Smooth muscle cell (in vitro differentiated cells): ENCODE measurements around the gene BTBD2. TPM values are rescaled to one million over a fixed set of nuclear protein-coding genes. Genes with fewer than 3 reads are reported as not detected.

Source experiments
- DNase-seq: peaks from one replicate; lab custom pipeline; 2025; ENCODE audit not compliant: unreplicated experiment; lab: John Stamatoyannopoulos, UW
- H2AFZ ChIP-seq: fragments of 200-600 bp; sonication (generic); 2 replicates; pipeline ENCODE4 v1.6.0; 2016; ENCODE audit warnings: antibody characterized with exemption, low read depth, mild to moderate bottlenecking
- H3F3A ChIP-seq: fragments of 200-600 bp; sonication (generic); 2 replicates; pipeline ENCODE4 v1.6.0; 2017; ENCODE audit warnings: antibody characterized with exemption, low read depth
- H3K27ac ChIP-seq: fragments of 200-600 bp; sonication (generic); 2 replicates; pipeline ENCODE4 v1.5.1; 2016; ENCODE audit warnings: low read depth, mild to moderate bottlenecking
- H3K27me3 ChIP-seq: fragments of 200-600 bp; sonication (generic); 2 replicates; pipeline ENCODE4 v1.6.1; 2016; ENCODE audit warnings: low read depth, mild to moderate bottlenecking
- H3K36me3 ChIP-seq: fragments of 200-600 bp; sonication (generic); 2 replicates; pipeline ENCODE4 v1.5.1; 2016; ENCODE audit warnings: low read depth
- H3K4me1 ChIP-seq: fragments of 200-600 bp; sonication (generic); 2 replicates; pipeline ENCODE4 v1.5.1; 2016; ENCODE audit warnings: low read depth
- H3K4me2 ChIP-seq: fragments of 200-600 bp; sonication (generic); 2 replicates; pipeline ENCODE4 v1.6.0; 2016; ENCODE audit warnings: mild to moderate bottlenecking
- H3K4me3 ChIP-seq: fragments of 200-600 bp; sonication (generic); 2 replicates; pipeline ENCODE4 v1.5.1; 2016; ENCODE audit warnings: mild to moderate bottlenecking
- H3K79me2 ChIP-seq: fragments of 200-600 bp; sonication (generic); 2 replicates; pipeline ENCODE4 v1.6.0; 2016; ENCODE audit warnings: low read depth, mild to moderate bottlenecking
- H3K9ac ChIP-seq: fragments of 200-600 bp; sonication (generic); 2 replicates; pipeline ENCODE4 v1.6.0; 2016; ENCODE audit warnings: low read depth
- H3K9me3 ChIP-seq: fragments of 200-600 bp; sonication (generic); replicated peaks from 2 replicates; pipeline ENCODE4 v1.5.1; 2016; ENCODE audit warnings: low read depth
- H4K20me1 ChIP-seq: fragments of 200-600 bp; sonication (generic); 2 replicates; pipeline ENCODE4 v1.6.0; 2016; ENCODE audit warnings: low read depth
- WGBS: methylation state at CpG from one replicate; pipeline ENCODE4 v1.1.7; 2016; ENCODE audit warnings: low lambda C conversion rate; 5-methylcytosine and 5-hydroxymethylcytosine counted together
- polyA plus RNA-seq: library from polyadenylated mRNA; unstranded; fragments of >200 nt; fragmentation: Nextera tagmentation; extraction: Ambion mirVana; gene quantifications from 2 replicates; pipeline ENCODE4 v1.2.1, GENCODE V29; 2016
- total RNA-seq: library from RNA; depleted of rRNA; stranded (reverse); fragments of >200 nt; gene quantifications from 2 replicates; pipeline ENCODE4 v1.2.3, GENCODE V29; 2014
- TF ChIP-seq, protein P1 (sequence below): fragments of 200-600 bp; sonication (generic); IDR thresholded peaks from 2 replicates; pipeline ENCODE4 v1.5.1; 2017; ENCODE audit warnings: borderline replicate concordance, mild to moderate bottlenecking, antibody characterized with exemption; ENCODE audit not compliant: insufficient read depth, poor library complexity, severe bottlenecking

Gene BTBD2
- total and polyA plus RNA-seq, 2 experiments from 2014 or later, result 37.8 to 63.2 TPM

DNA sequence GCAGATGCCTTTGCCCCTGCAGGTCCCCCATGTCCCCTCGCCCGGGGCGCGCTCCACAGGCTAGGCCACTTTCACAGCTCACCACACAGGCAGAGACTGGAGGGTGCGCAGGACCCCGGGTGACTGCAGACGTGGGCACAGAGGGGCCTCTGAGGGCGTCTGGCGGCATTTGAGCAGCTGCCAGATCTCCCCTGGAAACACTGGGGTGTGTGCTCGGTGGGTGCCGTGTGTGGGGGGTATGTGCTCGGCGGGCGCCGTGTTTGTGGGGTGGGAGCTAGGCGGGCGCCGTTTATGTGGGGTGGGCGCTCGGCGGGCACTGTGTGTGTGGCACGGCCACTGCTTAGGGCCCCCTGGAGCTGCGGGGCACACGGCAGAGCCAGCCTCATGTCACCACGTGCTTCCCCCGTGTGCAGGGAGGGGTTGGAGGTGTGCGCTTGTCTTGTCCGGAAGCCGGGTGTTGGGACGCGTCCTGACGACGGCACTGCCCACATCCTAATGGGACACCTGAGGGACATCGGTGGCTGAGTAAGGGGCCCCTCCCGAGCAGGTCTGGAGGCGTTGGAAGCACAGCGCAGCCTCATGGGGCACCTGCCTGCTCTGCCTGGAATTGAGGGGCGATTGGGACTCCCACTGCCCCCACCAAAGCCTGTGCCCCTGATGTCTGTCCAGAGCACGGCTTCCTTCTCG is 57.8 kb downstream of the BTBD2 start:
- no peaks in the 10 kb centered on the region for H3K4me1 ChIP-seq
- WGBS, result 96% methylated on average over 38 of the region's 40 CpGs
- no peak overlapping the region for H3K4me2 ChIP-seq
- H3K79me2 ChIP-seq, result peaks cover 79% of the 10 kb centered on the region
- H3K4me3 ChIP-seq, result no peak overlapping the region
- H3K27me3 ChIP-seq, result no peaks in the 10 kb centered on the region
- TF ChIP-seq, protein P1, sequence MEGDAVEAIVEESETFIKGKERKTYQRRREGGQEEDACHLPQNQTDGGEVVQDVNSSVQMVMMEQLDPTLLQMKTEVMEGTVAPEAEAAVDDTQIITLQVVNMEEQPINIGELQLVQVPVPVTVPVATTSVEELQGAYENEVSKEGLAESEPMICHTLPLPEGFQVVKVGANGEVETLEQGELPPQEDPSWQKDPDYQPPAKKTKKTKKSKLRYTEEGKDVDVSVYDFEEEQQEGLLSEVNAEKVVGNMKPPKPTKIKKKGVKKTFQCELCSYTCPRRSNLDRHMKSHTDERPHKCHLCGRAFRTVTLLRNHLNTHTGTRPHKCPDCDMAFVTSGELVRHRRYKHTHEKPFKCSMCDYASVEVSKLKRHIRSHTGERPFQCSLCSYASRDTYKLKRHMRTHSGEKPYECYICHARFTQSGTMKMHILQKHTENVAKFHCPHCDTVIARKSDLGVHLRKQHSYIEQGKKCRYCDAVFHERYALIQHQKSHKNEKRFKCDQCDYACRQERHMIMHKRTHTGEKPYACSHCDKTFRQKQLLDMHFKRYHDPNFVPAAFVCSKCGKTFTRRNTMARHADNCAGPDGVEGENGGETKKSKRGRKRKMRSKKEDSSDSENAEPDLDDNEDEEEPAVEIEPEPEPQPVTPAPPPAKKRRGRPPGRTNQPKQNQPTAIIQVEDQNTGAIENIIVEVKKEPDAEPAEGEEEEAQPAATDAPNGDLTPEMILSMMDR, result no peak
- no peak overlapping the region for H3K9ac ChIP-seq
- no peak for DNase-seq
- H3F3A ChIP-seq, result no peaks in the 10 kb centered on the region
- no peak overlapping the region for H2AFZ ChIP-seq
- H3K36me3 ChIP-seq, result no peaks in the 10 kb centered on the region
- H4K20me1 ChIP-seq, result peaks cover 95% of the 10 kb centered on the region
- H3K27ac ChIP-seq, result no peak overlapping the region
- no peaks in the 10 kb centered on the region for H3K9me3 ChIP-seq

DNA sequence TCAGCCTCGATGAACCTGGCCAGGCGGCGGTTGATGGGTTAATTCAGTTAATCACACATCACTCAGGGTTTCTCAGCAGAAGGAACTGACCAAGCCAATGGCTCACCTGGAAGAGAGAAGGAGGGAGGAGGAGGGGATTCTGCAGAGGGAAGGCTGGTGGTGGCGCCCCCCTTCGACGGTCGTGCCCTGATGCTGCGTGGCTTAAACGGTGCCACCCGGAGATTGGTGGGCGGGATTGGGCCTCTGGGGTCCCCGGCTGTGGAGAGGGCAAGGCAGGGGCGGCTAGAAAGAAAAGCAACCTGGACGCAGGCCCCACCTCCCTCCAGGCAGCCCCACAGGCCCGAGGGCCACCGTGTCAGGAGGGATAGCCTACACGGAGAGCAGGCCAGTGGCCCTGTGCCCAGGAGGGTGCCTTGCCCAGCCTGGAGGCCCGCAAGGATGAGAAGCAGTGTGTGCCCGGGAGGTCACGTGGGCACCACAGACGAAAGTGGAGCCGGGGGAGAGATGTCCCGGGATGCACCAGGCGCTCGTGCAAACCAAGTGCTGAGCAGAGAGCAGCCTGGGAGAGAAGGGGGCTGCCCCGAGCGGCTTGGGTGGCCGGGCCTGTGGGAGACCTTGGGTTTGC is 58.5 kb downstream of the BTBD2 start:
- TF ChIP-seq, protein P1, result no peak
- no peak overlapping the region for H2AFZ ChIP-seq
- no peak overlapping the region for H3K4me2 ChIP-seq
- peaks cover 95% of the 10 kb centered on the region for H4K20me1 ChIP-seq
- H3K9ac ChIP-seq, result no peak overlapping the region
- no peaks in the 10 kb centered on the region for H3K27me3 ChIP-seq
- H3K27ac ChIP-seq, result no peak overlapping the region
- no peaks in the 10 kb centered on the region for H3K36me3 ChIP-seq
- no peaks in the 10 kb centered on the region for H3K9me3 ChIP-seq
- no peaks in the 10 kb centered on the region for H3F3A ChIP-seq
- H3K4me3 ChIP-seq, result no peak overlapping the region
- WGBS, result 91% methylated on average over 28 of the region's 28 CpGs
- peaks cover 79% of the 10 kb centered on the region for H3K79me2 ChIP-seq
- DNase-seq, result no peak
- no peaks in the 10 kb centered on the region for H3K4me1 ChIP-seq

GRCh38 chr19:1956122-1956494 is 59.4 kb downstream of the BTBD2 start:
- 95% methylated on average over 12 of the region's 12 CpGs for WGBS
- Histone ChIP-seq H3K36me3 (no peaks in the 10 kb centered on the region), H2AFZ (no peak overlapping the region), H3K27ac (no peak overlapping the region), H3K4me2 (no peak overlapping the region), H3K9me3 (no peaks in the 10 kb centered on the region), H3K79me2 (peaks cover 78% of the 10 kb centered on the region), H4K20me1 (peaks cover 94% of the 10 kb centered on the region), H3K27me3 (no peaks in the 10 kb centered on the region), H3K9ac (no peak overlapping the region), H3K4me3 (no peak overlapping the region), H3F3A (no peaks in the 10 kb centered on the region), H3K4me1 (no peaks in the 10 kb centered on the region)
- DNase-seq, result no peak
- TF ChIP-seq, protein P1, result no peak
